ENCODE results near the gene NOL4L.

- TF ChIP-seq CTCF (IDR thresholded peaks at IDR 0.05) = no peak
- TF ChIP-seq EP300 (IDR thresholded peaks at IDR 0.05) = no peak
Observed at GRCh38 chr20:32433311-32434021, 151.7 kb downstream of the NOL4L start.
